ENCODE measurements around the gene MYO5A. TPM values are rescaled to one million over a fixed set of nuclear protein-coding genes. Genes with fewer than 3 reads are reported as not detected.

The MYO5A gene
- total and polyA plus RNA-seq, 2 donors (not counting 1 experiment from before 2014, with no cell fraction given) = 32.9 to 41.9 TPM

GRCh38 chr15:52415628-52416027 is 113.1 kb downstream of the MYO5A start:
- Histone ChIP-seq H2AFZ (ENCODE audit: low read length) (no peak overlapping the region), H3K79me2 (ENCODE audit: control insufficient read depth, insufficient read depth, low read length) (no peaks in the 10 kb centered on the region), H3K36me3 (ENCODE audit: control insufficient read depth, insufficient read depth, low read length) (no peaks in the 10 kb centered on the region), H3K9ac (ENCODE audit: insufficient read depth, low read length) (no peak overlapping the region), H3K27me3 (ENCODE audit: control insufficient read depth, insufficient read depth, low read length) (no peaks in the 10 kb centered on the region), H4K20me1 (ENCODE audit: control insufficient read depth, extremely low read depth, insufficient read depth, low read length) (no peaks in the 10 kb centered on the region), H3K4me2 (ENCODE audit: extremely low read depth, insufficient read depth, low read length) (no peak overlapping the region), H3K9me3 (ENCODE audit: control insufficient read depth, insufficient read depth, low read depth, low read length) (no peaks in the 10 kb centered on the region), H3K4me1 (ENCODE audit: control insufficient read depth, extremely low read depth, insufficient read depth, low read length) (no peaks in the 10 kb centered on the region), H3K27ac (ENCODE audit: insufficient read depth, low read length) (no peak overlapping the region), H3K4me3 (replicated peaks in 1 of 4; ENCODE audit: control extremely low read depth in 1 of 4, insufficient read depth in 1 of 4, low read depth in 3 of 4, low read length in 4 of 4) (no peak overlapping the region)
- no peak for TF ChIP-seq EZH2 (IDR thresholded peaks at IDR 0.05; ENCODE audit: low read length, missing control alignments)
- TF ChIP-seq, protein P1, sequence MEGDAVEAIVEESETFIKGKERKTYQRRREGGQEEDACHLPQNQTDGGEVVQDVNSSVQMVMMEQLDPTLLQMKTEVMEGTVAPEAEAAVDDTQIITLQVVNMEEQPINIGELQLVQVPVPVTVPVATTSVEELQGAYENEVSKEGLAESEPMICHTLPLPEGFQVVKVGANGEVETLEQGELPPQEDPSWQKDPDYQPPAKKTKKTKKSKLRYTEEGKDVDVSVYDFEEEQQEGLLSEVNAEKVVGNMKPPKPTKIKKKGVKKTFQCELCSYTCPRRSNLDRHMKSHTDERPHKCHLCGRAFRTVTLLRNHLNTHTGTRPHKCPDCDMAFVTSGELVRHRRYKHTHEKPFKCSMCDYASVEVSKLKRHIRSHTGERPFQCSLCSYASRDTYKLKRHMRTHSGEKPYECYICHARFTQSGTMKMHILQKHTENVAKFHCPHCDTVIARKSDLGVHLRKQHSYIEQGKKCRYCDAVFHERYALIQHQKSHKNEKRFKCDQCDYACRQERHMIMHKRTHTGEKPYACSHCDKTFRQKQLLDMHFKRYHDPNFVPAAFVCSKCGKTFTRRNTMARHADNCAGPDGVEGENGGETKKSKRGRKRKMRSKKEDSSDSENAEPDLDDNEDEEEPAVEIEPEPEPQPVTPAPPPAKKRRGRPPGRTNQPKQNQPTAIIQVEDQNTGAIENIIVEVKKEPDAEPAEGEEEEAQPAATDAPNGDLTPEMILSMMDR (conservative IDR thresholded peaks at IDR 0.05 in 1 of 2, IDR thresholded peaks at IDR 0.05 in 1 of 2; ENCODE audit: low read depth in 1 of 2, low read length in 2 of 2) = no peak
- DNase-seq (ENCODE audit: low read depth in 2 of 2) = no peak

- no peak overlapping the region for H2AFZ ChIP-seq (ENCODE audit: low read length)
- H3K4me1 ChIP-seq (ENCODE audit: control insufficient read depth, extremely low read depth, insufficient read depth, low read length) = no peaks in the 10 kb centered on the region
- H4K20me1 ChIP-seq (ENCODE audit: control insufficient read depth, extremely low read depth, insufficient read depth, low read length) = no peaks in the 10 kb centered on the region
- H3K79me2 ChIP-seq (ENCODE audit: control insufficient read depth, insufficient read depth, low read length) = no peaks in the 10 kb centered on the region
- DNase-seq (ENCODE audit: low read depth in 2 of 2) = no peak
- no peaks in the 10 kb centered on the region for H3K27me3 ChIP-seq (ENCODE audit: control insufficient read depth, insufficient read depth, low read length)
- H3K4me3 ChIP-seq (replicated peaks in 1 of 4; ENCODE audit: control extremely low read depth in 1 of 4, insufficient read depth in 1 of 4, low read depth in 3 of 4, low read length in 4 of 4) = no peak overlapping the region
- no peak overlapping the region for H3K4me2 ChIP-seq (ENCODE audit: extremely low read depth, insufficient read depth, low read length)
- no peaks in the 10 kb centered on the region for H3K36me3 ChIP-seq (ENCODE audit: control insufficient read depth, insufficient read depth, low read length)
- H3K9ac ChIP-seq (ENCODE audit: insufficient read depth, low read length) = no peak overlapping the region
- no peaks in the 10 kb centered on the region for H3K9me3 ChIP-seq (ENCODE audit: control insufficient read depth, insufficient read depth, low read depth, low read length)
- no peak overlapping the region for H3K27ac ChIP-seq (ENCODE audit: insufficient read depth, low read length)
- TF ChIP-seq EZH2 (IDR thresholded peaks at IDR 0.05; ENCODE audit: low read length, missing control alignments) = no peak
- TF ChIP-seq, protein P1 (conservative IDR thresholded peaks at IDR 0.05 in 1 of 2, IDR thresholded peaks at IDR 0.05 in 1 of 2; ENCODE audit: low read depth in 1 of 2, low read length in 2 of 2) = no peak
Observed at GRCh38 chr15:52414936-52415335, 113.7 kb downstream of the MYO5A start.

DNA sequence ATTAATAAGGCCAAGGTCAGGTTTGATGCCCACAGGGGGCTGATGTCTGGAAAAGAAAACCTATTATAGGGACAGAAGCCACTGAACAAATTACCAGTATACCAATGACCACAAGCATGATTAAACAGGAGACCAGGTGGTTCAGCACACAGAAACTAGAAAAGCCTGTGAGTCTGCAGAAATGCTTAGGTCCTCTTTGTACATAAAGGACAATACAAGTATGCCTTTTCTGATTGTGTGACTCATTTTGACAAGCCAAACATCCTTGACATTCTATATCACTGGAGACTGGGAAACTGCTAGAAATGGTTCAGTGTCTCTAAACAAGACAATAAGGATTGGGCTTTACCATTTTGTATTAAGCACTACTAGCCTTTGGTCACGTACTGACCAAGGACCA is 119.9 kb downstream of the MYO5A start:
- H3K27ac ChIP-seq (ENCODE audit: insufficient read depth, low read length) = no peak overlapping the region
- H3K79me2 ChIP-seq (ENCODE audit: control insufficient read depth, insufficient read depth, low read length) = no peaks in the 10 kb centered on the region
- no peak overlapping the region for H3K4me3 ChIP-seq (replicated peaks in 1 of 4; ENCODE audit: control extremely low read depth in 1 of 4, insufficient read depth in 1 of 4, low read depth in 3 of 4, low read length in 4 of 4)
- H4K20me1 ChIP-seq (ENCODE audit: control insufficient read depth, extremely low read depth, insufficient read depth, low read length) = no peaks in the 10 kb centered on the region
- no peaks in the 10 kb centered on the region for H3K4me1 ChIP-seq (ENCODE audit: control insufficient read depth, extremely low read depth, insufficient read depth, low read length)
- no peak overlapping the region for H2AFZ ChIP-seq (ENCODE audit: low read length)
- H3K4me2 ChIP-seq (ENCODE audit: extremely low read depth, insufficient read depth, low read length) = no peak overlapping the region
- no peak overlapping the region for H3K9ac ChIP-seq (ENCODE audit: insufficient read depth, low read length)
- no peaks in the 10 kb centered on the region for H3K36me3 ChIP-seq (ENCODE audit: control insufficient read depth, insufficient read depth, low read length)
- TF ChIP-seq, protein P1 (conservative IDR thresholded peaks at IDR 0.05 in 1 of 2, IDR thresholded peaks at IDR 0.05 in 1 of 2; ENCODE audit: low read depth in 1 of 2, low read length in 2 of 2) = no peak
- no peak for TF ChIP-seq EZH2 (IDR thresholded peaks at IDR 0.05; ENCODE audit: low read length, missing control alignments)
- no peaks in the 10 kb centered on the region for H3K27me3 ChIP-seq (ENCODE audit: control insufficient read depth, insufficient read depth, low read length)
- no peak for DNase-seq (ENCODE audit: low read depth in 2 of 2)
- H3K9me3 ChIP-seq (ENCODE audit: control insufficient read depth, insufficient read depth, low read depth, low read length) = no peaks in the 10 kb centered on the region

Measured in fibroblast of lung (primary cell).